Activated naive CD4-positive, alpha-beta T cell treated with Interleukin-2 at 50 U/mL for 16 hours (primary cell): Measurements from ENCODE around the gene IRF9.

ENCODE experiments used
- DNase-seq: peaks from one replicate; pipeline ENCODE4 v3.0.0-alpha.2; 2020

Gene IRF9

GRCh38 chr14:24178399-24179178 is 17.5 kb downstream of the IRF9 start:
- DNase-seq: no peak

- no peak for DNase-seq
Observed at GRCh38 chr14:24179294-24179960, 18.4 kb downstream of the IRF9 start.

GRCh38 chr14:24179961-24180796 is 19.1 kb downstream of the IRF9 start:
- no peak for DNase-seq

- no peak for DNase-seq
Observed at GRCh38 chr14:24181371-24182077, 20.5 kb downstream of the IRF9 start.

GRCh38 chr14:24182110-24182882 is 21.2 kb downstream of the IRF9 start:
- no peak for DNase-seq

- no peak for DNase-seq
Observed at GRCh38 chr14:24183014-24183481, 22.0 kb downstream of the IRF9 start.

- DNase-seq: no peak
Observed at GRCh38 chr14:24184104-24184970, 23.3 kb downstream of the IRF9 start.

GRCh38 chr14:24185026-24185425 is 24.0 kb downstream of the IRF9 start:
- no peak for DNase-seq

GRCh38 chr14:24185741-24186140 is 24.7 kb downstream of the IRF9 start:
- DNase-seq: no peak

GRCh38 chr14:24186831-24187538 is 25.9 kb downstream of the IRF9 start:
- no peak for DNase-seq

- no peak for DNase-seq
Observed at GRCh38 chr14:24187539-24187915, 26.5 kb downstream of the IRF9 start.

- peak; percentile 95 for DNase-seq
Observed at GRCh38 chr14:24188251-24189058, 27.4 kb downstream of the IRF9 start, which contains the start of gene IPO4. Gene IPO4, minus strand, starts transcription at chr14:24188816. Its CDS starts 29 bp downstream, at chr14:24188787.

GRCh38 chr14:24189059-24189375 is 28.0 kb downstream of the IRF9 start:
- DNase-seq: no peak

GRCh38 chr14:24189460-24189859 is 28.4 kb downstream of the IRF9 start:
- no peak for DNase-seq

GRCh38 chr14:24190416-24190815 is 29.4 kb downstream of the IRF9 start:
- DNase-seq: no peak

- DNase-seq: no peak
Observed at GRCh38 chr14:24192933-24193332, 31.9 kb downstream of the IRF9 start.

GRCh38 chr14:24194186-24194872 is 33.3 kb downstream of the IRF9 start:
- DNase-seq: no peak

GRCh38 chr14:24194873-24195185 is 33.8 kb downstream of the IRF9 start:
- DNase-seq: no peak
